ENCODE data around the gene NPIPA3.
"Not testable (repeated sequence)": the region's sequence is repeated elsewhere in the genome, so short reads cannot be mapped to it uniquely, and the experiment has no call there.

Gene NPIPA3

DNA sequence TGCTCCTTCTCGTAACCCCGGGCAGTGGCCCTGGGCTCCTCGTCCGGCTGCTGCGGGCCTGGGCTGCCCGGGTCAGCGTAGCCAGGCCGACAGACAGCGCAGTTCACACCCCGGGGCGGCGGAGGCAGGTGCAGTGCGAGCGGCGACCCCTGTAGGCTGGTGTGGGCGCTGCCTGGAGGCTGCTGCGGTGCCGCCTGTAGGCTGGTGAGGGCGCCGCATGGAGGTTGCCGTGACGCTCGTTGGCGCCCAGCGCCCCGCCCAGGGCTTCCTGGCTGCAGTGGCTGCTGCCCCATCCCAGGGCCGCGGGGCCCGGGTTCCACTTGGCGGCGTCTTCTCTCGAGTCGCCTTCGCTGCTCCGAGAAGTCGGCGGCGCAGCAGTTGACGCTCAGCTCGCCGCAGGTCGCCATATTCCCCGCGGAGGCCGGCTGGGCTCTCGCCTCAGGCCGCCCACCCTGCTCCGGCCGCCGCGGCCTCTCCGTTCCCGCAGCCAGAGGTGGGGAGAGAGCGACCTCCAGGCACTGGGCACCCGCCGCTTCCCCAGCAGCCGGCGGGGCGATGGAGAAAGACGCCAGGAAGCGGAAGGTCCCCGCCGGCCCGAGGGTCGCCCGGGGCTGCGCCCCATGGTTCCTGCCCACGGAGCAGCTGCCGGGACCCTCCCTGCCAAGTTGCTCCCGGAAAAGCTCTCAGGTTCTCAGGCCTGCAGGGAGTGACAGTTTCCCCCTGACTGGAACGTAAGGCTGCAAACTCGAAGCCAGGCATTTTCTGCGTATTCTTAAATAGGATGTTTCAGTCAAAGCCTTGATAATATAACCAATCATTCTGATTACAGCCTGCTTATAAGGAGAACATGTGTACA, 39.3 kb downstream of the NPIPA3 start, which contains the start of gene NPIPA2:
NPIPA2 (plus strand) TSS at position 261 of the 856 bp plus-strand sequence. CDS start 5,533 bp downstream, outside the sequence.
- DNase-seq (ENCODE audit: low spot score) = not testable (repeated sequence)

DNA sequence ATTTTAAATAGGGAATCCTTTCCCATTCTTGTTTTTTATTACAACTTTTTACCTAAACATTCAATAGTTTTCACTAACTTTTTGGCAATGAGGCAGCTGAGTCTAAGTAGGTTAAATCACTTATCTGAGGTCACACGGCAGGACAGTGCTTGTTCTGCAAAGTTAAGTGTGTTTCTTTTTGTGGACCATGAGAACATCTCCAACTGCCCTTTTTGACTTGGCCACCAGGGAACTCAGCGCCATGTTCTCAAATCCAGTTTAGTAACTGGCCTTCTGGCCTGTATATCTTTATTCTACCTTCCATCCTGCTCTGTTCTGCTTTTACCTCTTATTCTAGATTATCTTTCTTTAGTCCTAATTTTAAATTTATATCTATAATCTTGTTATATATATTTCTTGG, 70.4 kb downstream of the NPIPA3 start:
- not testable (repeated sequence) for DNase-seq (ENCODE audit: low spot score)

DNA sequence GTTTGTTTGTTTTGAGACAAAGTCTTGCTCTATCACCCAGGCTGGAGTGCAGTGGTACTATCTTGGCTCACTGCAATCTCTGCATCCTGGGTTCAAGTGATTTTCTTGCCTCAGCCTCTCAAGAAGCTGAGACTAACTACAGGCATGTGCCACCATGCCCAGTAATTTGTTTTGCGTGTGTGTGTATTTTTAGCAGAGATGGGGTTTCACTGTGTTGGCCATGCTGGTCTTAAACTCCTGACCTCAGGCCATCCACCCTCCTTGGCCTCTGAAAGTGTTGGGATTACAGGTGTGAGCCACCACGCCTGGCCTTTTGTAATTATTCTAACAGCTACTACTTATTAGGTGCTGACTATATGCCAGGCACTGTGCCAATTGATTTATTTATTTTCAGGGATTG, 72.4 kb downstream of the NPIPA3 start:
- not testable (repeated sequence) for DNase-seq (ENCODE audit: low spot score)
